HEK293 (cell line): Measurements from ENCODE around the gene ADH4.

Source experiments
- CTCF ChIA-PET: fragments of 350-600 bp; formaldehyde crosslinking; extraction: SDS; loops from one replicate; lab custom pipeline; 2021; ENCODE audit warnings: antibody characterized with exemption; lab: Yijun Ruan, JAX
- POLR2A ChIA-PET: fragments of 300-600 bp; formaldehyde crosslinking; extraction: SDS; loops from one replicate; lab custom pipeline; 2020; ENCODE audit warnings: antibody characterized with exemption, inconsistent platforms; lab: Yijun Ruan, JAX
- H3K27ac ChIP-seq: fragments of 200-500 bp; sonication (Bioruptor generic); 2 replicates; pipeline ENCODE4 v1.5.1; 2014; ENCODE audit warnings: low read depth, low read length, control low read depth, inconsistent platforms; ENCODE audit errors: extremely low read depth
- H3K36me3 ChIP-seq, 2 experiments: fragments of 200-500 bp in 1 of 2; sonication (Bioruptor generic) in 1 of 2; 1 replicate in 1 of 2; 2 replicates in 1 of 2; pipeline ENCODE4 v1.5.1; 2014 to 2017; ENCODE audit warnings: inconsistent platforms in 2 of 2, low read length in 2 of 2; ENCODE audit not compliant: control insufficient read depth in 2 of 2, insufficient read depth in 1 of 2
- H3K4me1 ChIP-seq: fragments of 200-500 bp; sonication (Bioruptor generic); 2 replicates; pipeline ENCODE4 v1.5.1; 2014; ENCODE audit warnings: mild to moderate bottlenecking, low read length, inconsistent platforms; ENCODE audit not compliant: control insufficient read depth, insufficient read depth
- H3K4me3 ChIP-seq: 2 replicates; pipeline ENCODE4 v1.5.1; 2011; ENCODE audit warnings: low read depth, mild to moderate bottlenecking, control low read depth, low read length, moderate library complexity
- H3K9me3 ChIP-seq: fragments of 200-500 bp; sonication (Bioruptor generic); 2 replicates; pipeline ENCODE4 v1.5.1; 2014; ENCODE audit warnings: low read depth, low read length, inconsistent platforms; ENCODE audit not compliant: control insufficient read depth, insufficient read depth
- BCL11B ChIP-seq: fragments of 450-650 bp; formaldehyde crosslinking; IDR thresholded peaks from 2 replicates; pipeline ENCODE4 v1.5.1; 2016; ENCODE audit warnings: low read depth, missing biosample characterization, missing genetic modification characterization
- GLIS1 ChIP-seq: fragments of 450-650 bp; formaldehyde crosslinking; IDR thresholded peaks from 2 replicates; pipeline ENCODE4 v1.5.1; 2016; ENCODE audit warnings: missing biosample characterization, missing genetic modification characterization
- KLF10 ChIP-seq: fragments of 450-650 bp; IDR thresholded peaks from 2 replicates; pipeline ENCODE4 v1.5.1; 2018; ENCODE audit warnings: missing biosample characterization, mild to moderate bottlenecking, missing genetic modification characterization
- KLF7 ChIP-seq: fragments of 450-650 bp; formaldehyde crosslinking; IDR thresholded peaks from 2 replicates; pipeline ENCODE4 v1.5.1; 2016; ENCODE audit warnings: missing biosample characterization, missing genetic modification characterization, borderline replicate concordance
- MEIS1 ChIP-seq: sonication (generic); formaldehyde crosslinking; IDR thresholded peaks from 2 replicates; pipeline ENCODE4 v1.8.1; 2022; ENCODE audit warnings: missing genetic modification reagents, mild to moderate bottlenecking, borderline replicate concordance
- RBAK ChIP-seq: fragments of 450-650 bp; formaldehyde crosslinking; IDR thresholded peaks from 2 replicates; pipeline ENCODE4 v1.5.1; 2016; ENCODE audit warnings: missing biosample characterization, missing genetic modification characterization
- SALL2 ChIP-seq: fragments of 450-650 bp; formaldehyde crosslinking; IDR thresholded peaks from 2 replicates; pipeline ENCODE4 v1.5.0; 2017; ENCODE audit warnings: missing biosample characterization, mild to moderate bottlenecking, missing genetic modification characterization, borderline replicate concordance
- ZBTB17 ChIP-seq: fragments of 450-650 bp; formaldehyde crosslinking; IDR thresholded peaks from 2 replicates; pipeline ENCODE4 v1.5.1; 2016; ENCODE audit warnings: missing biosample characterization, missing genetic modification characterization
- ZBTB21 ChIP-seq: fragments of 450-650 bp; formaldehyde crosslinking; IDR thresholded peaks from 2 replicates; pipeline ENCODE4 v1.5.1; 2017; ENCODE audit warnings: missing biosample characterization, missing genetic modification characterization
- ZFP41 ChIP-seq: fragments of 450-650 bp; formaldehyde crosslinking; IDR thresholded peaks from 2 replicates; pipeline ENCODE4 v1.5.1; 2016; ENCODE audit warnings: missing biosample characterization, missing genetic modification characterization, borderline replicate concordance
- ZNF292 ChIP-seq: fragments of 450-650 bp; formaldehyde crosslinking; IDR thresholded peaks from 2 replicates; pipeline ENCODE4 v1.5.1; 2016; ENCODE audit warnings: low read depth, missing biosample characterization, missing genetic modification characterization, borderline replicate concordance
- ZNF391 ChIP-seq: fragments of 450-650 bp; formaldehyde crosslinking; IDR thresholded peaks from 2 replicates; pipeline ENCODE4 v1.5.1; 2016; ENCODE audit warnings: low read depth, missing biosample characterization, missing genetic modification characterization, borderline replicate concordance
- ZNF416 ChIP-seq: fragments of 450-650 bp; formaldehyde crosslinking; IDR thresholded peaks from 2 replicates; pipeline ENCODE4 v1.5.1; 2016; ENCODE audit warnings: missing biosample characterization, missing genetic modification characterization
- ZNF558 ChIP-seq: fragments of 450-650 bp; formaldehyde crosslinking; IDR thresholded peaks from 2 replicates; pipeline ENCODE4 v1.5.1; 2016; ENCODE audit warnings: missing biosample characterization, missing genetic modification characterization
- ZNF560 ChIP-seq: fragments of 450-650 bp; formaldehyde crosslinking; IDR thresholded peaks from 2 replicates; pipeline ENCODE4 v1.5.1; 2017; ENCODE audit warnings: missing biosample characterization, missing genetic modification characterization, borderline replicate concordance
- ZNF561 ChIP-seq: fragments of 450-650 bp; IDR thresholded peaks from 2 replicates; pipeline ENCODE4 v1.5.1; 2018; ENCODE audit warnings: missing biosample characterization, missing genetic modification characterization, borderline replicate concordance
- ZNF600 ChIP-seq: fragments of 450-650 bp; formaldehyde crosslinking; IDR thresholded peaks from 2 replicates; pipeline ENCODE4 v1.5.1; 2016; ENCODE audit warnings: missing biosample characterization, missing genetic modification characterization
- ZNF624 ChIP-seq: fragments of 450-650 bp; formaldehyde crosslinking; IDR thresholded peaks from 2 replicates; pipeline ENCODE4 v1.5.1; 2017; ENCODE audit warnings: missing biosample characterization, missing genetic modification characterization
- TF ChIP-seq, protein P1 (sequence below): fragments of 450-650 bp; formaldehyde crosslinking; IDR thresholded peaks from 2 replicates; pipeline ENCODE4 v1.5.1; 2017; ENCODE audit warnings: missing biosample characterization, missing genetic modification characterization
- TF ChIP-seq, protein P2 (sequence below): fragments of 450-650 bp; formaldehyde crosslinking; IDR thresholded peaks from 2 replicates; pipeline ENCODE4 v1.5.1; 2016; ENCODE audit warnings: missing biosample characterization, missing genetic modification characterization
- TF ChIP-seq, protein P3 (sequence below): fragments of 450-650 bp; formaldehyde crosslinking; IDR thresholded peaks from 2 replicates; pipeline ENCODE4 v1.5.0; 2017; ENCODE audit warnings: missing biosample characterization, missing genetic modification characterization, borderline replicate concordance
- TF ChIP-seq, protein P4 (sequence below): fragments of 450-650 bp; formaldehyde crosslinking; IDR thresholded peaks from 2 replicates; pipeline ENCODE4 v1.5.1; 2016; ENCODE audit warnings: missing biosample characterization, missing genetic modification characterization
- TF ChIP-seq, protein P5 (sequence below): fragments of 450-650 bp; formaldehyde crosslinking; IDR thresholded peaks from 2 replicates; pipeline ENCODE4 v1.5.1; 2017; ENCODE audit warnings: missing biosample characterization, missing genetic modification characterization

Gene ADH4

DNA sequence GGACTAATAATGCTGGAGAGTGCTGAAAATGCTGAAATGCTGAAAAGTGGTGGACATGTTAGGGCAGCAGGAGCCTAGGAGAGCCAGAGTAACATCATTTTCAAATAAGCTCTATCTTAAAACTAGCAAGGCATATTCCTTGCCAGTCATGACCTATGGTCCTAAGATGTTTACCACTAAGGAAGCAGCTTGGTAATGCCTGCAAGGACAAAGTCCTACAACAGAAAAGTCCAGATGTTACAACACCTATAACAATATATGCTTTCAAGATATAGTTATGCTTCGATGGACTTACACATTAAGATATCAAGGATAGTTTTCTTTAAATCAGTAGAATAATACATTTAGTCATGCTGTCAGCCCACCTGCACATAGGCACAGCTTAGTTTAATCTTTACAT lies 4.5 kb upstream of the ADH4 start (continued):
- TF ChIP-seq, protein P1, sequence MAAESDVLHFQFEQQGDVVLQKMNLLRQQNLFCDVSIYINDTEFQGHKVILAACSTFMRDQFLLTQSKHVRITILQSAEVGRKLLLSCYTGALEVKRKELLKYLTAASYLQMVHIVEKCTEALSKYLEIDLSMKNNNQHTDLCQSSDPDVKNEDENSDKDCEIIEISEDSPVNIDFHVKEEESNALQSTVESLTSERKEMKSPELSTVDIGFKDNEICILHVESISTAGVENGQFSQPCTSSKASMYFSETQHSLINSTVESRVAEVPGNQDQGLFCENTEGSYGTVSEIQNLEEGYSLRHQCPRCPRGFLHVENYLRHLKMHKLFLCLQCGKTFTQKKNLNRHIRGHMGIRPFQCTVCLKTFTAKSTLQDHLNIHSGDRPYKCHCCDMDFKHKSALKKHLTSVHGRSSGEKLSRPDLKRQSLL (tag by site-specific recombination) = no peak
- TF ChIP-seq ZNF292 (tag by site-specific recombination) (no peak), ZNF600 (tag by site-specific recombination) (no peak), KLF10 (tag by site-specific recombination) (no peak), RBAK (tag by site-specific recombination) (no peak), KLF7 (no peak)
- TF ChIP-seq, protein P2, sequence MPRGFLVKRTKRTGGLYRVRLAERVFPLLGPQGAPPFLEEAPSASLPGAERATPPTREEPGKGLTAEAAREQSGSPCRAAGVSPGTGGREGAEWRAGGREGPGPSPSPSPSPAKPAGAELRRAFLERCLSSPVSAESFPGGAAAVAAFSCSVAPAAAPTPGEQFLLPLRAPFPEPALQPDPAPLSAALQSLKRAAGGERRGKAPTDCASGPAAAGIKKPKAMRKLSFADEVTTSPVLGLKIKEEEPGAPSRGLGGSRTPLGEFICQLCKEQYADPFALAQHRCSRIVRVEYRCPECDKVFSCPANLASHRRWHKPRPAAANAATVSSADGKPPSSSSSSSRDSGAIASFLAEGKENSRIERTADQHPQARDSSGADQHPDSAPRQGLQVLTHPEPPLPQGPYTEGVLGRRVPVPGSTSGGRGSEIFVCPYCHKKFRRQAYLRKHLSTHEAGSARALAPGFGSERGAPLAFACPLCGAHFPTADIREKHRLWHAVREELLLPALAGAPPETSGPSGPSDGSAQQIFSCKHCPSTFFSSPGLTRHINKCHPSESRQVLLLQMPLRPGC (tag by site-specific recombination) = no peak

DNA sequence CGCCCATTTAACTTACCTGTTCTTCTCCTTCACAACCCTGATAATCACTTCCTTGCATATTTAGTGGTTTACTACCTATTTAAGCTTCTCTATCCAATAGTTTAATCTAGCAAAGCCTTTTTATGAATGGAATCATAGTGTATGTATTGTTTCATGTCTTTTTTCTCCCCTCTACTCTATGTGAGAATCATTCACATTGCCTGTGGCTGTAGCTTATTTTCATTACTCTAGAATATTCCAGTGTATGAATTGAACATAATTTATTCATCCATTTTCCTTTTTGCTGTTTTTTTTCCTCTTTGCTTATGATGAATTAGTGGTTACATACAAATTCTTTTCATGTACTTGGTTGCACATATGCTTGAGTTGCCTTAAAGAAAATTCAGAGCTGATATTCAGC lies 490 bp upstream of the ADH4 start:
- POLR2A ChIA-PET = no interaction called here
- no peak overlapping the region for H3K27ac ChIP-seq
- H3K4me1 ChIP-seq = no peaks in the 10 kb centered on the region
- no peak overlapping the region for H3K4me3 ChIP-seq
- CTCF ChIA-PET = no interaction called here
- no peaks in the 10 kb centered on the region for H3K9me3 ChIP-seq
- TF ChIP-seq, protein P3, sequence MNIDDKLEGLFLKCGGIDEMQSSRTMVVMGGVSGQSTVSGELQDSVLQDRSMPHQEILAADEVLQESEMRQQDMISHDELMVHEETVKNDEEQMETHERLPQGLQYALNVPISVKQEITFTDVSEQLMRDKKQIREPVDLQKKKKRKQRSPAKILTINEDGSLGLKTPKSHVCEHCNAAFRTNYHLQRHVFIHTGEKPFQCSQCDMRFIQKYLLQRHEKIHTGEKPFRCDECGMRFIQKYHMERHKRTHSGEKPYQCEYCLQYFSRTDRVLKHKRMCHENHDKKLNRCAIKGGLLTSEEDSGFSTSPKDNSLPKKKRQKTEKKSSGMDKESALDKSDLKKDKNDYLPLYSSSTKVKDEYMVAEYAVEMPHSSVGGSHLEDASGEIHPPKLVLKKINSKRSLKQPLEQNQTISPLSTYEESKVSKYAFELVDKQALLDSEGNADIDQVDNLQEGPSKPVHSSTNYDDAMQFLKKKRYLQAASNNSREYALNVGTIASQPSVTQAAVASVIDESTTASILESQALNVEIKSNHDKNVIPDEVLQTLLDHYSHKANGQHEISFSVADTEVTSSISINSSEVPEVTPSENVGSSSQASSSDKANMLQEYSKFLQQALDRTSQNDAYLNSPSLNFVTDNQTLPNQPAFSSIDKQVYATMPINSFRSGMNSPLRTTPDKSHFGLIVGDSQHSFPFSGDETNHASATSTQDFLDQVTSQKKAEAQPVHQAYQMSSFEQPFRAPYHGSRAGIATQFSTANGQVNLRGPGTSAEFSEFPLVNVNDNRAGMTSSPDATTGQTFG (tag by site-specific recombination) = no peak
- TF ChIP-seq GLIS1 (tag by site-specific recombination) = no peak
- no peak for TF ChIP-seq ZBTB17 (tag by site-specific recombination)
- TF ChIP-seq ZNF391 (tag by site-specific recombination) = no peak
- TF ChIP-seq, protein P4, sequence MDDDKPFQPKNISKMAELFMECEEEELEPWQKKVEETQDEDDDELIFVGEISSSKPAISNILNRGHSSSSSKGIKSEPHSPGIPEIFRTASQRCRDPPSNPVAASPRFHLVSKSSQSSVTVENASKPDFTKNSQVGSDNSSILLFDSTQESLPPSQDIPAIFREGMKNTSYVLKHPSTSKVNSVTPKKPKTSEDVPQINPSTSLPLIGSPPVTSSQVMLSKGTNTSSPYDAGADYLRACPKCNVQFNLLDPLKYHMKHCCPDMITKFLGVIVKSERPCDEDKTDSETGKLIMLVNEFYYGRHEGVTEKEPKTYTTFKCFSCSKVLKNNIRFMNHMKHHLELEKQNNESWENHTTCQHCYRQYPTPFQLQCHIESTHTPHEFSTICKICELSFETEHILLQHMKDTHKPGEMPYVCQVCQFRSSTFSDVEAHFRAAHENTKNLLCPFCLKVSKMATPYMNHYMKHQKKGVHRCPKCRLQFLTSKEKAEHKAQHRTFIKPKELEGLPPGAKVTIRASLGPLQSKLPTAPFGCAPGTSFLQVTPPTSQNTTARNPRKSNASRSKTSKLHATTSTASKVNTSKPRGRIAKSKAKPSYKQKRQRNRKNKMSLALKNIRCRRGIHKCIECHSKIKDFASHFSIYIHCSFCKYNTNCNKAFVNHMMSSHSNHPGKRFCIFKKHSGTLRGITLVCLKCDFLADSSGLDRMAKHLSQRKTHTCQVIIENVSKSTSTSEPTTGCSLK (tag by site-specific recombination) = no peak
- TF ChIP-seq, protein P5, sequence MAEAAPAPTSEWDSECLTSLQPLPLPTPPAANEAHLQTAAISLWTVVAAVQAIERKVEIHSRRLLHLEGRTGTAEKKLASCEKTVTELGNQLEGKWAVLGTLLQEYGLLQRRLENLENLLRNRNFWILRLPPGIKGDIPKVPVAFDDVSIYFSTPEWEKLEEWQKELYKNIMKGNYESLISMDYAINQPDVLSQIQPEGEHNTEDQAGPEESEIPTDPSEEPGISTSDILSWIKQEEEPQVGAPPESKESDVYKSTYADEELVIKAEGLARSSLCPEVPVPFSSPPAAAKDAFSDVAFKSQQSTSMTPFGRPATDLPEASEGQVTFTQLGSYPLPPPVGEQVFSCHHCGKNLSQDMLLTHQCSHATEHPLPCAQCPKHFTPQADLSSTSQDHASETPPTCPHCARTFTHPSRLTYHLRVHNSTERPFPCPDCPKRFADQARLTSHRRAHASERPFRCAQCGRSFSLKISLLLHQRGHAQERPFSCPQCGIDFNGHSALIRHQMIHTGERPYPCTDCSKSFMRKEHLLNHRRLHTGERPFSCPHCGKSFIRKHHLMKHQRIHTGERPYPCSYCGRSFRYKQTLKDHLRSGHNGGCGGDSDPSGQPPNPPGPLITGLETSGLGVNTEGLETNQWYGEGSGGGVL (tag by site-specific recombination) = no peak
- TF ChIP-seq ZNF416 (tag by site-specific recombination) = no peak
- no peak for TF ChIP-seq ZBTB21
- no peak for TF ChIP-seq BCL11B
- TF ChIP-seq ZNF561 (tag by site-specific recombination) = no peak
- TF ChIP-seq ZNF624 (tag by site-specific recombination) = no peak
- no peak for TF ChIP-seq ZNF558
- TF ChIP-seq ZNF560 (tag by site-specific recombination) = no peak
- no peak for TF ChIP-seq SALL2 (tag by site-specific recombination)
- no peak for TF ChIP-seq MEIS1 (CRISPR knock-in tag)
- no peak for TF ChIP-seq ZFP41 (tag by site-specific recombination)
- TF ChIP-seq, all 188 proteins: peak for 0
- no peaks in the 10 kb centered on the region for H3K36me3 ChIP-seq
